SK-N-MC (cell line): ENCODE data around the gene BID.
"Not testable (repeated sequence)": the region's sequence is repeated elsewhere in the genome, so short reads cannot be mapped to it uniquely, and the experiment has no call there.

Experiments
- DNase-seq: peaks from one replicate; pipeline ENCODE4 v3.0.0-alpha.2; 2011; ENCODE audit warnings: low read depth, low spot score
- H3K27ac ChIP-seq: fragments of 200-600 bp; sonication (generic); 2 replicates; pipeline ENCODE4 v1.5.1; 2016; ENCODE audit warnings: mixed run types
- H3K36me3 ChIP-seq: fragments of 200-600 bp; sonication (generic); 2 replicates; pipeline ENCODE4 v1.6.1; 2017; ENCODE audit warnings: antibody characterized with exemption, low read length, mixed read lengths; ENCODE audit not compliant: insufficient read depth
- H3K4me3 ChIP-seq: fragments of 200-600 bp; sonication (generic); 2 replicates; pipeline ENCODE4 v1.5.1; 2016
- H3K9ac ChIP-seq: fragments of 200-600 bp; sonication (generic); 2 replicates; pipeline ENCODE4 v1.8.0; 2017; ENCODE audit warnings: mixed run types, mixed read lengths; ENCODE audit not compliant: insufficient read length
- H3K9me3 ChIP-seq: fragments of 200-600 bp; sonication (generic); 2 replicates; pipeline ENCODE4 v1.6.1; 2017; ENCODE audit warnings: low read depth, mild to moderate bottlenecking, antibody characterized with exemption, low read length, moderate library complexity, mixed read lengths
- EZH2 ChIP-seq: fragments of 200-600 bp; sonication (generic); IDR thresholded peaks from one replicate; pipeline ENCODE4 v1.6.1; 2017; ENCODE audit warnings: antibody characterized with exemption
- FOXP2 ChIP-seq: optimal IDR thresholded peaks from 2 replicates; pipeline ENCODE3; 2011; ENCODE audit warnings: mild to moderate bottlenecking, moderate library complexity; ENCODE audit not compliant: insufficient read depth; ENCODE audit errors: extremely low read length, control extremely low read depth
- POLR2AphosphoS5 ChIP-seq: IDR thresholded peaks from 2 replicates; pipeline ENCODE4 v1.6.1; 2012; ENCODE audit warnings: mild to moderate bottlenecking, low read depth, low read length, borderline replicate concordance

BID gene

GRCh38 chr22:17772958-17773605 lies 1.2 kb downstream of the BID start:
- no peak for DNase-seq
- no peak overlapping the region for H3K27ac ChIP-seq
- no peaks in the 10 kb centered on the region for H3K36me3 ChIP-seq
- H3K9me3 ChIP-seq, result no peaks in the 10 kb centered on the region
- TF ChIP-seq EZH2, result no peak
- H3K9ac ChIP-seq, result peak overlapping the region; percentile 86
- H3K4me3 ChIP-seq, result peak overlapping the region; percentile 87

DNA sequence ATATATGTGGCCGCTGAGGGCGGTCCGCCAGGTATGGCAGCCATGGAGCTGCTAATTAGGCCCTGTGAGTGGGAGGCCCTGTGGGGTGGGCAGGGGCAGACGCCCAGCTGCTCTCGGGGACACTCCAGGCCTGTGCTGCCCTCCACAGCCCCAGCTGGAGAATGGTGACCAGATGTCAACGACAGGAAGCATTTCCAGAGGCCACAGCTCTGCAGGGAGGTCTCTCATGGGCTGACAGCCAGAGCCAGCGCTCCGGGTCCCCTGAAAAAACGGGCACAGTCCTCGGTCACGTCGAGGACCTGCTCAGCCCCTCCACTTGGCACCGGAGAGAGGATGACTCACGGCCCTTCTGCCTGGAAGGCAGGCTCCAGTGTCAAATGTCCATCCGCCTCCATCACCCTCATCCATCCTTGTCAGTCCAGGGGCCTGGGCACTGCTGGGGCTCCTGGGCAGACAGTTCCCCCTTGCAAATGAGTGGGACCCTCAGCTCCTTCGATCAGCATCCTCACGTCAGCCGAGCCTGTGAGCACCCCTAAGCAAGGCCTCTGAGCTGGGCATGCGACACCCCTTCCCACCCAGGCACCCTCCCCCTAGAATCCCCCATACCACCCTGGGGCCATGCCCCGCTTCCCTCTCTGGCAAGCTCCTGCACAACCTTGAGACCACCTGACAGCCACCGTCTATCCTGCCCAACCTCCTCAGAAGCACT lies 1.9 kb downstream of the BID start:
- no peak for DNase-seq
- H3K36me3 ChIP-seq, result no peaks in the 10 kb centered on the region
- H3K4me3 ChIP-seq, result peak overlapping the region; percentile 87
- no peak overlapping the region for H3K27ac ChIP-seq
- no peaks in the 10 kb centered on the region for H3K9me3 ChIP-seq
- TF ChIP-seq FOXP2 (no peak), EZH2 (no peak), POLR2AphosphoS5 (no peak)
- H3K9ac ChIP-seq, result no peak overlapping the region

DNA sequence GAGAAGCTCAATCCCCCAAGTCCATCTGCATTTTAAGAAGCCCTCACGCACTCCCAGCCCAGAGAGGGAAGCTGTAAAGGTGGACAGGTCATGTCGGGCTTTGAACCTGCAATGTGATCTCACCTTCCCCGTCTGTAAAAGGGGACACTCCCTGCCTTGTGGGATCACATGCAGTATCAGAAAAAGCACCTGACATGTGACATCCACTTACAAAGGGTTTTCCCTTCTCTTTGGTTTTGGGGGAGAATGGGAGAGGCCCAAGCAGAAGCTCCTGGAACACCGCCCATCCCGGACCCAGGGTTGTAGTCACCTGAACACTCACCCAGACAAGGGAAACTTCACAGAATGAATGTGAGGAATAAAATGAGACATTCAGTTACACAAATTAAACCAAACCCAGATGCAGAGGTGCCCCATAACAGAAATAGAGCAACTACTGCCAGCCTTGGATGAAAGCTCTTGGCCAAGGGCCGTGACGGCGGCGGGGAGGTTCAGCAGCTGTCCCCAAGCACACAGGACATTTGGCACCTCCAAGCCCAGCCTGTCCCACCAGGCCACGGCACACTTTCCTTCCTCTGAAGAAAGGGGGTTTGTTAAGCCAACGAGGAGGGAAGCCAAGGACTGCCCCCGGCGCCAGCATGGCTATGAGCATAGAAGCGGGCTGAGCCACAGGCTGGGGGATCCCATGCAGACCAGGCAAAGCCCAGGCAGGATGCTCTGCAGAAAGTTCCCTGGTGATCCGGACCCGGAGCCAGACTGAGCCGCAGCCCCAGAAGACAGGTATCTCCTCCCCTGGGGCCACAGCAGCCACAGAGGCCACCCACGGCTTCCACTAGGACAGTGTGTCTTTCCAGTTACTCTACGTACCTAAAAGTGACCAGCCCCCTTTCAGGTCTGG lies 3.8 kb downstream of the BID start:
- Histone ChIP-seq H3K36me3 (no peaks in the 10 kb centered on the region), H3K27ac (no peak overlapping the region), H3K9me3 (no peaks in the 10 kb centered on the region), H3K9ac (no peak overlapping the region), H3K4me3 (no peak overlapping the region)
- no peak for DNase-seq
- TF ChIP-seq POLR2AphosphoS5 (no peak), EZH2 (no peak), FOXP2 (no peak)

DNA sequence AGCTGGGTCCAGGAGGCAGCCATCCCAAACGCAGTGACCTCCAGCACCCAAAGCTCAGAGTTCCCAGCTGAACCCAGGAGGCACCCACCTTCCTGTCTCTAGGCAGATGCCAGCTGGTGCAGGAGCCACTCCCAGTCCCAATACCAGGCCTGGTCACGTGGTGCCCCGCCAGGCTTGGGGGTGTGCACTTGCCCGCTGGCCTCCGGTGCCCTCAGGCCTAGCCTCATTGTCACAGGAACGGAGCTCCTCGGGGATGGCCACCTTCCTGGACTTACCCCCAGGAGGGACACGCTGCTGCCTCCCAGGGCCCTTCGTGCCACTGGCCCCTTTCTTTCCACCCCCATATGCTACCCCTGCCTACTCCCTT lies 4.6 kb downstream of the BID start:
- no peak overlapping the region for H3K9ac ChIP-seq
- TF ChIP-seq EZH2 (no peak), POLR2AphosphoS5 (no peak), FOXP2 (no peak)
- DNase-seq, result no peak
- H3K4me3 ChIP-seq, result no peak overlapping the region
- H3K36me3 ChIP-seq, result no peaks in the 10 kb centered on the region
- no peak overlapping the region for H3K27ac ChIP-seq
- H3K9me3 ChIP-seq, result no peaks in the 10 kb centered on the region

DNA sequence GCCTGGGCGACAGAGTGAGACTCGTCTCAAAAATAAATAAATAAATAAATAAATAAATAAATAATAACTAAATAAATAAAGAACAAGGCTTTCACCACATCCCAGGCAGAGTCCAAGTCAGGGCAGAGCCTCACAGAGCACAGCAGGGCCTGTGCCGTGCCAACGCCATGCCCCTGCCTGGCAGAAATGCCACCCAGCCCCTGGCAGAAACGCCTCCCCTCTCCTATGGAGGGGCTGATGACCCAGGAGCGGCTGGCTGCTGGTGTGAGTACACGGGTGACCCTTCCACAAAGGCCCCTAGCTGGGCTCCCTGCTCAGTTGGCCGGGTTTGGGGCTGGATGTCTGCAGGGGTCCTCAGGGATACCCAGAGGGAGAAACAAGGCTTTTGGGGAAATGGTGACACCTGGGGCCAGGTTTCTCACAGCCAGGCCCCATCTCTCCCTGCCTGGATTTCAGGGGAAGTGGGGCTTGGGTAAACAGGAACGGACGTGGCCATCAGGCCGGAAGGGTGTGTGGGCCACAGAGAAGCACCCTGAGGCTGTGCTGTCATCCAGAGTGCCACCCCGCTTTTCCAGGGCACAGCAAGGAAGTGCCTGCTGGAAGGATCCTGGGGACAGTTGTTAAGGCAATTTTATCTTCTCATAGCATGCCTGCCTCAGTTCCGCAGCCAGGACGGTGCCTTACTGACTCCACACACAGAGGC lies 5.1 kb downstream of the BID start:
- no peak for DNase-seq
- Histone ChIP-seq H3K9ac (no peak overlapping the region), H3K9me3 (no peaks in the 10 kb centered on the region), H3K4me3 (no peak overlapping the region), H3K27ac (no peak overlapping the region), H3K36me3 (no peaks in the 10 kb centered on the region)
- TF ChIP-seq POLR2AphosphoS5, result no peak
- TF ChIP-seq EZH2, result no peak
- TF ChIP-seq FOXP2, result no peak

DNA sequence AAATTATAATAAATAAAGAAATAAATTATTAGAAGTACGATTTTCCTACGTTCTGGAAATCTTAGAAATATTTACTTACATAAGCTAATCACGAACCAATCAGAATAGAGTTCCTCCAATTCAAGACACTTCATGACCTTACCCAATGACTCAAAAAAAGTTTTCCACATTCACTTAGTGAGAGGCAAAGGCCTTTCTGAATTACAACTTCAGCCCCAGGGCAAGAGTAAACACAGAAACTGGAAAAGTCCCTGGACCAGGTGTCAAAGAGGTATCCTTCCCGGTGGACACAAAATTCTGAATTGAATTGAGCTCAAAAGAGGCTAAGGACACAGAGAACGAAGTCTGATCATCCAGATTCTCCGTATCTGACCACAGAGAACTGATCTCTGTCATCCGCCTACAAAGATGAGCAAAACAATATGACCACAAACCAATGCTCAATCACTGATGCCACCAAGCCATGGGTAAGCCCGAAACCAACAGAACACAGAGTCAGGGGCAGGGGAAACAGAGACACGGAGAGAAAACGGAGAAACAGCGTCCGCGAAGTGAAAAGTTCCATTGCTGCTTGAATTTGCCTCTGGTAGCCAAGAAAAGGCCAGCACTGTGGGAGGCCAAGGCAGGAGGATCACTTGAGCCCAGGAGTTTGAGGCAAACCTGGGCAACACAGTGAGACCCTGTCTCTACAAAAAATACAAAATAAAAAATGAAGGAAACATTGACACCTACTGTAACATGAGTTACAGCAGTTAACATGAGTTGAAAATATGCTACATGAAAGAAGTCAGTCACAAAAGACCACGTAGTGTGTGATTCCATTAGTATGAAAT lies 6.8 kb downstream of the BID start:
- TF ChIP-seq EZH2 (no peak), POLR2AphosphoS5 (no peak), FOXP2 (no peak)
- no peak for DNase-seq
- Histone ChIP-seq H3K27ac (no peak overlapping the region), H3K9ac (no peak overlapping the region), H3K9me3 (no peaks in the 10 kb centered on the region), H3K4me3 (no peak overlapping the region), H3K36me3 (no peaks in the 10 kb centered on the region)

DNA sequence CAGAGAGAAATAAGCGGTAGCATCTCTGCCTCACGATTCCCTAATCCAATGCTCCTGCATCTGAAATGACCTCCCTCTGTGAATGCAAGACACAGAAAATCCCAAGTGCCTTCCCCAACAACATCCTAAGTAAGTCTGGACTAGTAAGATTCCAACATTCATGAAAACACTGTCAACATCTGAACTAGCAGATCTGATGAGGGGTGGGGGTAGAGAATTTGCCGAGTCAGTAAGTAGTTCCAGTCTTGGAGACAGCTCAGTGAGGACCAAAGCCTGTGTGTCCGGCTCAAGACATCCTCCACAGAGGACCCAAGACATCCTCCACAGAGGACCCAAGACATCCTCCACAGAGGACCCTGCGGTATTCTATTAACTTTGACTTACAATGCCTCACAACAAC lies 9.4 kb downstream of the BID start:
- H3K27ac ChIP-seq, DNase-seq, H3K9ac ChIP-seq, H3K4me3 ChIP-seq, H3K36me3 ChIP-seq, H3K9me3 ChIP-seq: not testable (repeated sequence)

DNA sequence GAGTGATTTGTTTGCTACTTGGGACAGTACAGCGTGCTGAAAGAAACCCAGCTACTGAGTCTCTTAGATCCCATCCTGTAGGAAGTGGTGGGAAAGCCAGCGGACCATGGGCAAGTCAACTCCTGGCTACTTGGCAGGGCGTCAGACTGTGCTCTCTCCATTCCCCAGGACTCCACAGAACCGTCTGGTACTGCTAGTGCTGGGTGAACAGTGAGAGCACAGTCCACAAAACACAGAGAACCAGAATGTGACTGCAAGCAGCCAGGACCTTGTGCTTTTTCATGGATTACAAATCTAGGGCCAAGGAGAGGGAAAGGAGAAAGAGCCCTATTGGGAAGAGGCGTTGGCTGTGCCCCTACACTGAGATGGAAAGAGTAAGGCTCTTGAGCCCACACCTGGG lies 10.2 kb downstream of the BID start:
- no peaks in the 10 kb centered on the region for H3K9me3 ChIP-seq
- H3K27ac ChIP-seq, result no peak overlapping the region
- no peak overlapping the region for H3K9ac ChIP-seq
- H3K36me3 ChIP-seq, result no peaks in the 10 kb centered on the region
- DNase-seq, result no peak
- TF ChIP-seq POLR2AphosphoS5 (no peak), FOXP2 (no peak), EZH2 (no peak)
- no peak overlapping the region for H3K4me3 ChIP-seq

DNA sequence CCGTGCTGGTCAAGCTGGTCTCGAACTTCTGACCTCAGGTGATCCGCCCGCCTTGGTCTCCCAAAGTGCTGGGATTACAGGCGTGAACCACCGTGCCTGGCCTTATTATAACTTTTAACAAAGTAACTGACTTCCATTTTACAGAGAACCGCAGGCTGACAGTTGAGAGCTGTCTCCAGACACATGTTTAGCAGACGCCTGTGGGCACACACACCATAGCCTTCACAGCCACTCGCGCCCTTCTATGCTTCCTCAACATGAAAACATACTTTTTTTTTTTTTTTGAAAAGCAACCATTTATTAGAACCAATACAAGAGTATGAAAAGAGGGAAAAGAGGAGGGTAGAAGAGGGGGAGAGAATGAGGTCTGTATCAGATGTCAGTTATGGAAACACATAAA lies 10.8 kb downstream of the BID start:
- H3K9me3 ChIP-seq, H3K9ac ChIP-seq, DNase-seq, H3K4me3 ChIP-seq, H3K27ac ChIP-seq, H3K36me3 ChIP-seq: not testable (repeated sequence)
